K562 (cell line): ENCODE measurements around the gene EEFSEC. TPM values are rescaled to one million over a fixed set of nuclear protein-coding genes. Genes with fewer than 3 reads are reported as not detected.

Source experiments
- ATAC-seq: fragments of 200-7000 bp; cut with Tn5 transposase; 3 replicates; pipeline ENCODE4 v1.9.1; 2020; ENCODE audit warnings: moderate library complexity
- BruUV-seq: library from RNA; stranded (reverse); fragments of 400-500 nt; replicated peaks from 2 replicates; lab custom pipeline; 2021; lab: Mats Ljungman, UMichigan
- CTCF ChIA-PET: fragments of 300-600 bp; formaldehyde crosslinking; extraction: SDS; loops from one replicate; lab custom pipeline; 2021; ENCODE audit warnings: low intra/inter-chr PET ratio; lab: Yijun Ruan, JAX
- POLR2A ChIA-PET: fragments of 300-600, 350-650 bp; sonication (Branson Sonifier 250); formaldehyde crosslinking; extraction: SDS; loops from one replicate; lab custom pipeline; 2021; ENCODE audit warnings: antibody characterized with exemption, inconsistent platforms; lab: Yijun Ruan, JAX
- DNase-seq, 4 experiments: peaks; one replicate each; pipeline versions ENCODE4 v3.0.0 to v3.0.0-alpha.2; 2011 to 2018; ENCODE audit warnings: low spot score in 3 of 4, mixed read lengths in 3 of 4; ENCODE audit errors: extremely low read depth in 1 of 4
- FAIRE-seq: peaks from 2 replicates; lab custom pipeline; 2011; peaks lifted over from hg19 to GRCh38; lab: Jason Lieb, UNC
- H2AFZ ChIP-seq: 2 replicates; pipeline ENCODE4 v1.6.0; 2011; ENCODE audit warnings: low read depth, low read length, control low read depth, inconsistent platforms
- H3K27ac ChIP-seq: fragments of 200-600 bp; 3 replicates; pipeline ENCODE4 v1.8.0; 2011; ENCODE audit warnings: low read depth, mild to moderate bottlenecking, control low read depth, inconsistent platforms, low read length, moderate library complexity, mixed read lengths; ENCODE audit errors: extremely low read depth
- H3K27me3 ChIP-seq, 2 experiments: fragments of 300-600 bp in 1 of 2; 2 replicates in 1 of 2; 3 replicates in 1 of 2; pipeline versions ENCODE4 v1.6.0 to v1.8.0; 2011; ENCODE audit warnings: inconsistent platforms in 2 of 2, low read length in 2 of 2, mild to moderate bottlenecking in 1 of 2, mixed read lengths in 1 of 2, moderate library complexity in 1 of 2; ENCODE audit not compliant: control insufficient read depth in 2 of 2, insufficient read depth in 2 of 2
- H3K36me3 ChIP-seq: fragments of 300-600 bp; 3 replicates; pipeline ENCODE4 v1.8.0; 2011; ENCODE audit warnings: mild to moderate bottlenecking, low read length, inconsistent platforms; ENCODE audit not compliant: control insufficient read depth, insufficient read depth
- H3K4me1 ChIP-seq, 2 experiments: fragments of 200-600 bp in 1 of 2; replicated peaks in 1 of 2; 2 replicates in 1 of 2; 3 replicates in 1 of 2; pipeline versions ENCODE4 v1.5.1 to v1.8.0; 2011; ENCODE audit warnings: inconsistent platforms in 2 of 2, low read length in 2 of 2, mild to moderate bottlenecking in 1 of 2, mixed read lengths in 1 of 2, moderate library complexity in 1 of 2; ENCODE audit not compliant: control insufficient read depth in 2 of 2, insufficient read depth in 2 of 2
- H3K4me2 ChIP-seq: 2 replicates; pipeline ENCODE4 v1.6.1; 2011; ENCODE audit warnings: low read length, control low read depth, inconsistent platforms, mixed read lengths; ENCODE audit not compliant: insufficient read depth
- H3K4me3 ChIP-seq: fragments of 200-600 bp; sonication (generic), shearing (Covaris generic); 2 replicates; pipeline ENCODE4 v1.5.1; 2016; ENCODE audit warnings: control low read depth, inconsistent platforms
- H3K79me2 ChIP-seq: fragments of 200-600 bp; 3 replicates; pipeline ENCODE4 v1.8.0; 2011; ENCODE audit warnings: low read length, inconsistent platforms; ENCODE audit not compliant: control insufficient read depth, insufficient read depth
- H3K9ac ChIP-seq, 2 experiments: 2 replicates each; pipeline versions ENCODE4 v1.6.0 to v1.6.1; 2011; ENCODE audit warnings: low read depth in 2 of 2, low read length in 2 of 2, control low read depth in 1 of 2, inconsistent platforms in 1 of 2, mild to moderate bottlenecking in 1 of 2, mixed read lengths in 1 of 2; ENCODE audit not compliant: insufficient read depth in 1 of 2
- H3K9me1 ChIP-seq: one replicate; pipeline ENCODE4 v1.6.0; 2011; ENCODE audit warnings: inconsistent platforms, mild to moderate bottlenecking, low read length, moderate library complexity; ENCODE audit not compliant: control insufficient read depth, insufficient read depth
- H3K9me3 ChIP-seq: replicated peaks from 2 replicates; pipeline ENCODE4 v1.5.1; 2011; ENCODE audit warnings: low read depth, low read length, inconsistent platforms; ENCODE audit not compliant: control insufficient read depth, insufficient read depth
- H4K20me1 ChIP-seq: replicated peaks from 2 replicates; pipeline ENCODE4 v1.6.1; 2011; ENCODE audit warnings: low read length, inconsistent platforms, mixed read lengths; ENCODE audit not compliant: control insufficient read depth, insufficient read depth
- FOXM1 ChIP-seq, 2 experiments: fragments of 450-650 bp in 1 of 2; sonication (generic) in 1 of 2; formaldehyde crosslinking in 1 of 2; IDR thresholded peaks; 2 replicates each; pipeline versions ENCODE4 v1.6.1 to v1.9.0; 2017 to 2022; ENCODE audit warnings: low read depth in 2 of 2, mild to moderate bottlenecking in 2 of 2, missing genetic modification reagents in 1 of 2, moderate library complexity in 1 of 2
- NR4A1 ChIP-seq, 2 experiments: fragments of 250-450 bp in 1 of 2; fragments of 450-650 bp in 1 of 2; sonication (Bioruptor Pico) in 1 of 2; IDR thresholded peaks; 2 replicates each; pipeline versions ENCODE4 v1.4.0 to v1.6.1; 2016 to 2020; ENCODE audit warnings: mild to moderate bottlenecking in 2 of 2, missing compliant biosample characterization in 1 of 2, missing genetic modification characterization in 1 of 2, moderate library complexity in 1 of 2
- YY1 ChIP-seq, 3 experiments: IDR thresholded peaks; 2 replicates each; pipeline ENCODE4 v1.6.1; 2011; ENCODE audit warnings: low read length in 2 of 3, mild to moderate bottlenecking in 2 of 3, moderate library complexity in 2 of 3, borderline replicate concordance in 1 of 3, control low read depth in 1 of 3, low read depth in 1 of 3; ENCODE audit not compliant: insufficient read depth in 3 of 3, insufficient replicate concordance in 2 of 3, control insufficient read depth in 1 of 3, insufficient read length in 1 of 3; ENCODE audit errors: extremely low read depth in 1 of 3
- ZNF551 ChIP-seq: fragments of 250-450 bp; sonication (Bioruptor Pico); IDR thresholded peaks from 2 replicates; pipeline ENCODE4 v1.5.0; 2021; ENCODE audit warnings: mild to moderate bottlenecking, moderate library complexity
- WGBS: fragments of 100-300 bp; shearing (Covaris generic); methylation state at CpG from one replicate; pipeline ENCODE4 v1.1.6; 2016; ENCODE audit warnings: low coverage, mixed read lengths; ENCODE audit not compliant: insufficient coverage; ENCODE audit errors: missing lambda C conversion rate; 5-methylcytosine and 5-hydroxymethylcytosine counted together
- in situ Hi-C: fragments of 300-500 bp; cut with MboI; formaldehyde crosslinking; loops from 4 replicates; pipeline ENCODE4 v1.15.0; 2018; ENCODE audit warnings: inconsistent platforms, mixed read lengths
- intact Hi-C: fragments of 100-400 bp; cut with micrococcal nuclease; formaldehyde crosslinking; loops from 2 replicates; pipeline ENCODE4 v1.14.2; 2022
- polyA plus RNA-seq, 8 experiments: library from polyadenylated mRNA; depleted of rRNA in 4 of 8; stranded (reverse) in 5 of 8; unstranded in 3 of 8; fragments of >200 nt; fragmentation: Nextera tagmentation in 2 of 8; fragmentation: Illumina TruSeq in 1 of 8; extraction: Ambion mirVana in 2 of 8; extraction: Trizol in 1 of 8; gene quantifications; 2 replicates each; pipeline versions ENCODE4 v1.2.1 to v1.2.3, GENCODE V29; 2011 to 2014; ENCODE audit warnings: inconsistent platforms in 1 of 8, missing spikeins in 1 of 8
- total RNA-seq, 7 experiments: library from RNA; depleted of rRNA in 6 of 7; stranded (reverse); fragments of >200 nt in 6 of 7; fragmentation: Illumina TruSeq in 2 of 7; extraction: Trizol in 2 of 7; gene quantifications; 2 replicates each; pipeline versions ENCODE4 v1.2.1 to v1.2.3, GENCODE V29; 2011 to 2021; ENCODE audit warnings: low replicate concordance in 1 of 7
- TF ChIP-seq, protein P1 (sequence below): fragments of 450-650 bp; IDR thresholded peaks from 2 replicates; pipeline ENCODE4 v1.6.1; 2016; ENCODE audit warnings: mild to moderate bottlenecking, moderate library complexity

The EEFSEC gene
- total and polyA plus RNA-seq, 9 of the 15 experiments (the other 6 are each of a cell fraction or from before 2014, with no cell fraction given) = 0.35 to 11.8 (median 7.7) TPM

- H3K36me3 ChIP-seq = no peaks in the 10 kb centered on the region
- H3K4me1 ChIP-seq = 0 out of 5 replicates have a peak, but pooled peaks cover 0 to 3% of the 10 kb centered on the region in 2 experiments
- FAIRE-seq (no peak), DNase-seq (no peak), ATAC-seq (no peak)
- no peaks in the 10 kb centered on the region for H3K79me2 ChIP-seq
- no peak overlapping the region for H3K27ac ChIP-seq
- in situ Hi-C loops (no loop called here), intact Hi-C loops (loop anchor here (5.0 kb wide), 2 partner anchors 86 to 211 kb away; no protein-coding TSS in a partner anchor)
- H2AFZ ChIP-seq = no peak overlapping the region
- WGBS = 78% methylated on average over 5 of the region's 8 CpGs
- no peaks in the 10 kb centered on the region for H4K20me1 ChIP-seq
- H3K4me2 ChIP-seq = no peak overlapping the region
- TF ChIP-seq FOXM1 (IDR thresholded peaks at IDR 0.05; ENCODE audit: low read depth) (no peak), FOXM1 (CRISPR knock-in tag; IDR thresholded peaks at IDR 0.05; ENCODE audit: low read depth) (no peak), NR4A1 (CRISPR knock-in tag; IDR thresholded peaks at IDR 0.05) (no peak), NR4A1 (tag; IDR thresholded peaks at IDR 0.05) (no peak), YY1 (IDR thresholded peaks at IDR 0.05; ENCODE audit: borderline replicate concordance in 1 of 3, control insufficient read depth in 1 of 3, extremely low read depth in 1 of 3, insufficient read depth in 3 of 3, insufficient read length in 1 of 3, insufficient replicate concordance in 2 of 3, low read depth in 1 of 3, low read length in 2 of 3) (no peak), ZNF551 (CRISPR knock-in tag) (no peak)
- TF ChIP-seq, protein P1, sequence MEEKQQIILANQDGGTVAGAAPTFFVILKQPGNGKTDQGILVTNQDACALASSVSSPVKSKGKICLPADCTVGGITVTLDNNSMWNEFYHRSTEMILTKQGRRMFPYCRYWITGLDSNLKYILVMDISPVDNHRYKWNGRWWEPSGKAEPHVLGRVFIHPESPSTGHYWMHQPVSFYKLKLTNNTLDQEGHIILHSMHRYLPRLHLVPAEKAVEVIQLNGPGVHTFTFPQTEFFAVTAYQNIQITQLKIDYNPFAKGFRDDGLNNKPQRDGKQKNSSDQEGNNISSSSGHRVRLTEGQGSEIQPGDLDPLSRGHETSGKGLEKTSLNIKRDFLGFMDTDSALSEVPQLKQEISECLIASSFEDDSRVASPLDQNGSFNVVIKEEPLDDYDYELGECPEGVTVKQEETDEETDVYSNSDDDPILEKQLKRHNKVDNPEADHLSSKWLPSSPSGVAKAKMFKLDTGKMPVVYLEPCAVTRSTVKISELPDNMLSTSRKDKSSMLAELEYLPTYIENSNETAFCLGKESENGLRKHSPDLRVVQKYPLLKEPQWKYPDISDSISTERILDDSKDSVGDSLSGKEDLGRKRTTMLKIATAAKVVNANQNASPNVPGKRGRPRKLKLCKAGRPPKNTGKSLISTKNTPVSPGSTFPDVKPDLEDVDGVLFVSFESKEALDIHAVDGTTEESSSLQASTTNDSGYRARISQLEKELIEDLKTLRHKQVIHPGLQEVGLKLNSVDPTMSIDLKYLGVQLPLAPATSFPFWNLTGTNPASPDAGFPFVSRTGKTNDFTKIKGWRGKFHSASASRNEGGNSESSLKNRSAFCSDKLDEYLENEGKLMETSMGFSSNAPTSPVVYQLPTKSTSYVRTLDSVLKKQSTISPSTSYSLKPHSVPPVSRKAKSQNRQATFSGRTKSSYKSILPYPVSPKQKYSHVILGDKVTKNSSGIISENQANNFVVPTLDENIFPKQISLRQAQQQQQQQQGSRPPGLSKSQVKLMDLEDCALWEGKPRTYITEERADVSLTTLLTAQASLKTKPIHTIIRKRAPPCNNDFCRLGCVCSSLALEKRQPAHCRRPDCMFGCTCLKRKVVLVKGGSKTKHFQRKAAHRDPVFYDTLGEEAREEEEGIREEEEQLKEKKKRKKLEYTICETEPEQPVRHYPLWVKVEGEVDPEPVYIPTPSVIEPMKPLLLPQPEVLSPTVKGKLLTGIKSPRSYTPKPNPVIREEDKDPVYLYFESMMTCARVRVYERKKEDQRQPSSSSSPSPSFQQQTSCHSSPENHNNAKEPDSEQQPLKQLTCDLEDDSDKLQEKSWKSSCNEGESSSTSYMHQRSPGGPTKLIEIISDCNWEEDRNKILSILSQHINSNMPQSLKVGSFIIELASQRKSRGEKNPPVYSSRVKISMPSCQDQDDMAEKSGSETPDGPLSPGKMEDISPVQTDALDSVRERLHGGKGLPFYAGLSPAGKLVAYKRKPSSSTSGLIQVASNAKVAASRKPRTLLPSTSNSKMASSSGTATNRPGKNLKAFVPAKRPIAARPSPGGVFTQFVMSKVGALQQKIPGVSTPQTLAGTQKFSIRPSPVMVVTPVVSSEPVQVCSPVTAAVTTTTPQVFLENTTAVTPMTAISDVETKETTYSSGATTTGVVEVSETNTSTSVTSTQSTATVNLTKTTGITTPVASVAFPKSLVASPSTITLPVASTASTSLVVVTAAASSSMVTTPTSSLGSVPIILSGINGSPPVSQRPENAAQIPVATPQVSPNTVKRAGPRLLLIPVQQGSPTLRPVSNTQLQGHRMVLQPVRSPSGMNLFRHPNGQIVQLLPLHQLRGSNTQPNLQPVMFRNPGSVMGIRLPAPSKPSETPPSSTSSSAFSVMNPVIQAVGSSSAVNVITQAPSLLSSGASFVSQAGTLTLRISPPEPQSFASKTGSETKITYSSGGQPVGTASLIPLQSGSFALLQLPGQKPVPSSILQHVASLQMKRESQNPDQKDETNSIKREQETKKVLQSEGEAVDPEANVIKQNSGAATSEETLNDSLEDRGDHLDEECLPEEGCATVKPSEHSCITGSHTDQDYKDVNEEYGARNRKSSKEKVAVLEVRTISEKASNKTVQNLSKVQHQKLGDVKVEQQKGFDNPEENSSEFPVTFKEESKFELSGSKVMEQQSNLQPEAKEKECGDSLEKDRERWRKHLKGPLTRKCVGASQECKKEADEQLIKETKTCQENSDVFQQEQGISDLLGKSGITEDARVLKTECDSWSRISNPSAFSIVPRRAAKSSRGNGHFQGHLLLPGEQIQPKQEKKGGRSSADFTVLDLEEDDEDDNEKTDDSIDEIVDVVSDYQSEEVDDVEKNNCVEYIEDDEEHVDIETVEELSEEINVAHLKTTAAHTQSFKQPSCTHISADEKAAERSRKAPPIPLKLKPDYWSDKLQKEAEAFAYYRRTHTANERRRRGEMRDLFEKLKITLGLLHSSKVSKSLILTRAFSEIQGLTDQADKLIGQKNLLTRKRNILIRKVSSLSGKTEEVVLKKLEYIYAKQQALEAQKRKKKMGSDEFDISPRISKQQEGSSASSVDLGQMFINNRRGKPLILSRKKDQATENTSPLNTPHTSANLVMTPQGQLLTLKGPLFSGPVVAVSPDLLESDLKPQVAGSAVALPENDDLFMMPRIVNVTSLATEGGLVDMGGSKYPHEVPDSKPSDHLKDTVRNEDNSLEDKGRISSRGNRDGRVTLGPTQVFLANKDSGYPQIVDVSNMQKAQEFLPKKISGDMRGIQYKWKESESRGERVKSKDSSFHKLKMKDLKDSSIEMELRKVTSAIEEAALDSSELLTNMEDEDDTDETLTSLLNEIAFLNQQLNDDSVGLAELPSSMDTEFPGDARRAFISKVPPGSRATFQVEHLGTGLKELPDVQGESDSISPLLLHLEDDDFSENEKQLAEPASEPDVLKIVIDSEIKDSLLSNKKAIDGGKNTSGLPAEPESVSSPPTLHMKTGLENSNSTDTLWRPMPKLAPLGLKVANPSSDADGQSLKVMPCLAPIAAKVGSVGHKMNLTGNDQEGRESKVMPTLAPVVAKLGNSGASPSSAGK = no peak
- H3K9ac ChIP-seq = no peak overlapping the region
- H3K27me3 ChIP-seq = no peaks in the 10 kb centered on the region
- BruUV-seq = no TSS peak
- H3K4me3 ChIP-seq = no peak overlapping the region
- H3K9me3 ChIP-seq = peaks cover 3% of the 10 kb centered on the region; the same call in 1 of the 2 replicates
- no peaks in the 10 kb centered on the region for H3K9me1 ChIP-seq
- ChIA-PET CTCF (interaction anchor here (0.9 kb wide), 1 partner anchor 56 kb away, joined by 3 read pairs; no protein-coding TSS in a partner anchor), POLR2A (interaction anchor here (1.2 kb wide), 1 partner anchor 14 kb away, joined by 3 read pairs; no protein-coding TSS in a partner anchor)
Measured at GRCh38 chr3:128226186-128226725, 73.0 kb downstream of the EEFSEC start.
